HS-27A (cell line): ENCODE measurements around the gene ZFYVE28.
"Not testable (repeated sequence)": the region's sequence is repeated elsewhere in the genome, so short reads cannot be mapped to it uniquely, and the experiment has no call there.

Experiments
- DNase-seq: peaks from one replicate; pipeline ENCODE4 v3.0.0-alpha.2; 2012; ENCODE audit warnings: low read depth, missing footprints

Gene ZFYVE28

GRCh38 chr4:2248044-2248780 is 170.2 kb downstream of the ZFYVE28 start:
- DNase-seq: no peak

- no peak for DNase-seq
These were observed 171.1 kb downstream of the ZFYVE28 start for GRCh38 chr4:2247128-2248043.

DNA sequence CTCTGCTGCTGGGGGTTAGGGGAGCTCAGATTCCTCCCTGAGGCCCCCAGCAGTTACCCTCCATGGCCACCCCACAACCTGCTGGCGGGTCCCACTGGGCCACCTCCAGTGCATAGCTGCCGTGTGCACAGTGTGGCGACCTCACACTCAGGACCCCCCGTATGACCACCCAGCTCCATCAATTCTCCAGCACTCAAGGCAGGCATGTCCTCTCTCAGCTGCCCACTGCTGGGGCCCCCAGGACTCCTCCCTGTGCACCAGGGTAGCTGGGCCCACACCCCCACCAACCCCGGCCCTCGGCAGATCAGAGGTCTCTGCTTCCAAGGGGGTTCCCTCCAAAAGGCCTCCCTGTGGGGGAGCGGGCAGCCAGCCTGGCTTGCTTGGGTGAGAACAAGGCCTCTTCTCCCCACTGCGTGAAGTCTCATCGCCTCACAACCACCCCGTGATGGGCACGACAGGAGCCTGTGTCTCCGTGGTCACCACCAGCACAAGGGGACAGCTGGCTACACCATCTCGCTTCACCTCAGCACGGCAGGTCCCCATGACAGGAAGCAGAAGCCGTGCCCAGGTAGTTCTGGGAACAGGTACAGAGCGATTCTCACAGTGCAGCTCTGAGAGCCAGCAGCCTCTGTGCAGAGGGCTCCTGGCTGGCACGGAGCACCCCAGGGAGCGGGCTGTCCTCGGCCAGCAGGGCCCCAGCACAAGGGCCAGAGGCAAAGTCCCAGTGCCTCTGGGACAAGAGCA is 171.9 kb downstream of the ZFYVE28 start:
- no peak for DNase-seq

GRCh38 chr4:2245787-2246275 is 172.6 kb downstream of the ZFYVE28 start:
- no peak for DNase-seq

DNA sequence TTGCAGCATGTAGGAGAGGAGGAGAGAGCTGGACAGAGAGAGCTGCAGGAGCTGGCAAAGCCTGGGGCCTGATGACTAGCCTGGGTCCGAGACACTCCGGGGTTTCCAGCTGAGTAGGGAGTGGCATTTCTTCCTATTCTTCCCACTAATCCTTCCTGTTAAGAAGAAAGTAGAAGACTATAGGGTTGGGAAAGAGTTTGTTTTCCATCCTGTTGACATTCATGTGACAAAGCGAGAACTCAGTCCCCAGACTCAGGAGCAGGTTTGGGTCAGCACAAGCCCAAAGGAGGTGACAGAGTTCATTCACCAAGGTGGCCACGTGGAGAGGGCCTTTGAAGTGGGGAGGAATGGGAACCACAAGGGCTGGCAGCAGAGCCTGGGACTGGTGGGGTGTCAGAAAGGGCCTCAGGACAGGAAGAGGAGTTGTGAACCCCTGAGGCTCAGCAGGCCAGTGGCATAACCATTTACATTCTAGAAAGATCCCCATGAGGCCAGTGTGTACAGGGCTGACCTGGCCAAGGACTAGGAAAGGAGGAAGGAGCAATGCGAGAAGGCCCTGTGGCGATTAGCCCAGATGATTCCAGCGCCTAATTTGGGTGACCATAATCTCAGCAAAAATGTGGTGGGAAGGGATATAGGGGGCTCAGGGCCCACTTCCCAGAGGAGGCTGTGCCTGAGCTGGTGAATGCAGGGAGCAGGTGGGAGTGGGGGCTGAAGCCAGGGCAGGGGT is 173.2 kb downstream of the ZFYVE28 start:
- no peak for DNase-seq

DNA sequence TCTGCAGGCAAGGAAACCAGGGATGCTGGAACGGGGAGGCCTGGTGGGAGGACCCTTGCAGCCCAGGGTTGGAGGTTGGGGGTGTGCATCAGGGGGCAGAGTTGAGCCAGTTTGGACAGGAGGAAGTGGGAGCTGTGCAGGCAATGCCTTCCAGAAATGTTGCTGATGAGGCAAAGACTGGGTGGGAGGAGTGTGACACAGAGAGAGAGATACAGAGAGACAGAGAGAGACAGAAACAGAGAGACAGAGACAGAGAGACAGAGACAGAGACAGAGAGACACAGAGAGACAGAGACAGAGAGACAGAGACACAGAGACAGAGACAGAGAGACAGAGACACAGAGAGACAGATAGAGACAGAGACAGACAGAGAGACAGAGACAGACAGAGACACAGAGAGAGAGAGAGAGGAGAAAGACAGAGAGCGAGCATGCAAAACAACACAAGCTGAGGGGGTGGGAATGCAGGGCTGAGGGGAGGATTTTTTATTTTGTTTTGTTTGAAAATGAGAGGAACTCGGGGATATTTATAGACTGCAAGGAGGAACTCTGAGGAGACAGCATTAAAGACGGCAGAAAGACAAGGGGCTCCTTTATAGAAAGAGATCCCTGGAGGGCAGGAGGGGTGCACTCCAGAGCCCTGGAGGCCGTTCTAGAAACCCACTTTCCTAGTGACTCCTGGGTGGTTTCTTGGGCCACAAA is 174.6 kb downstream of the ZFYVE28 start:
- DNase-seq: no peak

- DNase-seq: peak; percentile 84
These were observed 176.8 kb downstream of the ZFYVE28 start, which contains the start of the genes HAUS3 and POLN for GRCh38 chr4:2241410-2242353. TSS of gene HAUS3 (minus strand) at chr4:2242121. CDS start at chr4:2240946, 1,175 bp downstream. TSS of gene POLN (minus strand) at chr4:2242121. CDS start at chr4:2229231, 12,890 bp downstream.

GRCh38 chr4:2241003-2241402 is 177.4 kb downstream of the ZFYVE28 start:
- DNase-seq: no peak

DNA sequence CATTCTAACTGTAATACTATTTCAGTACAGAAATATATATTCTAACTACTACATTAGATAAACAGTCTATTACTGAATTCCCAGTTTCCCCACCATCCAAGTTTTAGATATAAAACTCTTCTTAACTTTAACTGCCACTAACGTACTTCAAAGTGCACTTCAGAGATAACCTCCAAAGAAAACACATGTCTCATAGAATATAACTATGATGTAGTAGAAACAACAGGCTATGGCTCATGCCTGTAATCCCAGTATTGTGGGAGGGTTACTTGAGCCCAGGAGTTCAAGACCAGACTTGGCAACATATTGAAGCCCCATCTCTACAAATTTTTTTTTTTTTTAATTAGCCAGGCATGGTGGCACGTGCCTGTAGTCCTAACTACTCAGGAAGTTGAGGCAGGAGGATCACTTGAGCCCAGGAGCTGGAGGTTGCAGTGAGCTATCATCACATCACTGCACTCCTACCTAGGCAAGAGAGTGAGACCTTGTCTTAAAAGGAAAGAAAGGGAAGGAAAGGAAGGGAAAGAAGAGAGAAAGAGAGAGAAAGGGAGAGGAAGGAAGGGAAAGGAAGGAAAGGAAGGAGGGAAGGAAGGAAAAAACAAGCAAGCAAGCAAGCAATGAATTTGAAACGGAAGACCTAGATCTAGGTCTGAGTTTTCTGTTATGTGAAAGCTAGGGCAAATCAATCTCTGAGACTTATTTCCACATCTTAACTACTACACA is 181.3 kb downstream of the ZFYVE28 start:
- DNase-seq: no peak

- DNase-seq: no peak
These were observed 187.4 kb downstream of the ZFYVE28 start for GRCh38 chr4:2231082-2231481.

- no peak for DNase-seq
These were observed 192.2 kb downstream of the ZFYVE28 start for GRCh38 chr4:2226261-2226660.

DNA sequence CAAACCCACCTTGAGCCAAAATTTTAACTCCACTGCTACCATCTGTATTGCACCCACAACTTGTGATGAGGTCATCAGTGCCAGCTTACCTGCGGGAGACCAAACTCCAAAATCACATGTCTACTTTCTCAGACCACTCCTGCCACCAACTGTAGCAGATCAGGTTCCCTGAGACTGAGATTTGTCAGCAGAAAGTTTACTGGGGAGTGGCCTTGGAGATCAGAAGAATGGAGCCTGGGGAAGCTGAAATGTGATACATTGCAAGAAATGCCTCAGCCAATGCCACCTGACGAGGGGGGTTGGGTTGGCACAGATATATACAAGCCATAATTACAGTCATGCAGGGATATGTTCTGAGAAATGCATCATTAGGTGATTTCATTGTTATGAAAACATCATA is 195.6 kb downstream of the ZFYVE28 start:
- no peak for DNase-seq

DNA sequence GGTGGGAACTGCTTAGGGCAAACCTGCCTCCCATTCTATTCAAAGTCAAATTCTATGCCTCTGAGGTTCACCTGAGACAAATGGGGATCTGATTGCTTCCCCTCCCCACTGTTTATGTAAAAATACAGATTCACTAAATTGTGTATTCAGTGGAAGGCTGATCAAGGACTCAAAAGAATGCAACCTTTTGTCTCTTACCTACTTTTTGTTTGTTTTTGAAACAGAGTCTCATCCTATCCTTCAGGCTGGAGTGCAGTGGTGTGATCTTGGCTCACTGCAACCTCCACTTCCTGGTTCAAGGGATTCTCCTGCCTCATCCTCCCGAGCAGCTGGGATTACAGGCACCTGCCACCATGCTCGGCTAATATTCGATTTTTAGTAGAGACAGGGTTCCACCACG is 197.1 kb downstream of the ZFYVE28 start:
- DNase-seq: not testable (repeated sequence)

- DNase-seq: no peak
These were observed 198.3 kb downstream of the ZFYVE28 start for GRCh38 chr4:2220016-2220630.
